Measurements from ENCODE around the gene CD47.

GRCh38 chr3:108117241-108117775 is 26.5 kb upstream of the CD47 start:
- TF ChIP-seq POLR2AphosphoS5 (IDR thresholded peaks at IDR 0.05; ENCODE audit: low read length): no peak
- TF ChIP-seq, protein P1, sequence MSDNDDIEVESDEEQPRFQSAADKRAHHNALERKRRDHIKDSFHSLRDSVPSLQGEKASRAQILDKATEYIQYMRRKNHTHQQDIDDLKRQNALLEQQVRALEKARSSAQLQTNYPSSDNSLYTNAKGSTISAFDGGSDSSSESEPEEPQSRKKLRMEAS (IDR thresholded peaks at IDR 0.05; ENCODE audit: low read depth, low read length): no peak
- no peak for TF ChIP-seq JUND (IDR thresholded peaks at IDR 0.05; ENCODE audit: low read depth, low read length)
- no peak for TF ChIP-seq SMC3 (IDR thresholded peaks at IDR 0.05; ENCODE audit: borderline replicate concordance, low read length)
- TF ChIP-seq, protein P2, sequence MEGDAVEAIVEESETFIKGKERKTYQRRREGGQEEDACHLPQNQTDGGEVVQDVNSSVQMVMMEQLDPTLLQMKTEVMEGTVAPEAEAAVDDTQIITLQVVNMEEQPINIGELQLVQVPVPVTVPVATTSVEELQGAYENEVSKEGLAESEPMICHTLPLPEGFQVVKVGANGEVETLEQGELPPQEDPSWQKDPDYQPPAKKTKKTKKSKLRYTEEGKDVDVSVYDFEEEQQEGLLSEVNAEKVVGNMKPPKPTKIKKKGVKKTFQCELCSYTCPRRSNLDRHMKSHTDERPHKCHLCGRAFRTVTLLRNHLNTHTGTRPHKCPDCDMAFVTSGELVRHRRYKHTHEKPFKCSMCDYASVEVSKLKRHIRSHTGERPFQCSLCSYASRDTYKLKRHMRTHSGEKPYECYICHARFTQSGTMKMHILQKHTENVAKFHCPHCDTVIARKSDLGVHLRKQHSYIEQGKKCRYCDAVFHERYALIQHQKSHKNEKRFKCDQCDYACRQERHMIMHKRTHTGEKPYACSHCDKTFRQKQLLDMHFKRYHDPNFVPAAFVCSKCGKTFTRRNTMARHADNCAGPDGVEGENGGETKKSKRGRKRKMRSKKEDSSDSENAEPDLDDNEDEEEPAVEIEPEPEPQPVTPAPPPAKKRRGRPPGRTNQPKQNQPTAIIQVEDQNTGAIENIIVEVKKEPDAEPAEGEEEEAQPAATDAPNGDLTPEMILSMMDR (IDR thresholded peaks at IDR 0.05 in 2 of 3, conservative IDR thresholded peaks at IDR 0.05 in 1 of 3; ENCODE audit: control insufficient read depth in 2 of 3, extremely low read depth in 1 of 3, insufficient read depth in 1 of 3, low read depth in 3 of 3, low read length in 3 of 3): no peak
- TF ChIP-seq STAT1 (conservative IDR thresholded peaks at IDR 0.05): no peak
- no peak for TF ChIP-seq NBN (IDR thresholded peaks at IDR 0.05)
